ENCODE data around the gene HHATL. TPM values are rescaled to one million over a fixed set of nuclear protein-coding genes. Genes with fewer than 3 reads are reported as not detected.

HHATL gene
- total RNA-seq, 1 donor from 2014 or later, result not detected

DNA sequence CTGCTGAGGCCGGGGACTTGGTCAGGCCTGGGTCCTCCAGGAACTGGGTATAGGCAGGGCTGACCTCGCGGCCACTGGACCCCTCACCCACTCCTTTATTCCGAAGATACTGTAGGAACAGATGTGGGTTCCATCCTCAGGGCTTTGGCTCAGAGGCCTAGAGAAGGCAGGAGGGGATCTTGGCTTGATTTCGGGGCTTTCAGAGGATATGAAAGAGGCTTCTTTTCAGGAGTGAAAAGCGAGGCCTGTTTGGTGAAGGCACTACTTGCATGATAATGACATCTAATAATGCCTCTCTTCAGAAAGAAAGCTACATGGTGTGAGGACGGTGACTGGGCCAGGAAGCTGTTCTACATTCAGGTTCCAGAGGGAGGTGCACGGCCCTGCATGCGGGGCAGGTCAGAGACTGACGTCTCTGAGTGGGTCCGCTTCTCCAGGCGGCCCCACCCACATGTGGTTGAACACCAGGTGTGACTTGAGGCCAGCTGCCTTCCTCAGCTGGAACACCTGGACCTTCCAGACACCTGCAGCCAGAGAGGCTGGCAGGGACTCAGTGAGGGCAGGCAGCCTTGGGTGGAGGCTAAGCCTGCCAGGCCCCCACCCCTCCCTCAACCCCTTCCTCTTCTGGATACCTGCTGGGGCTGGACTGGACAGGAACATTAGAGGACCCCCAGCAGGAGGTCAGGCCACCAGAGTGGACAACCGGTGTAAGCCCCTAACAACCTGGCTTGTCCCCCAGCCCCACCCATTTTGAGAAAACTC lies 31.1 kb upstream of the HHATL start:
- no peak for DNase-seq (ENCODE audit: low spot score)
- H3K4me1 Mint-ChIP-seq (ENCODE audit: low read depth), result no peaks in the 10 kb centered on the region
- no peak overlapping the region for H3K4me3 Mint-ChIP-seq (ENCODE audit: unreplicated experiment)
- no peak overlapping the region for H3K27ac Mint-ChIP-seq (ENCODE audit: unreplicated experiment)
- H3K27me3 Mint-ChIP-seq (ENCODE audit: low read depth), result peaks cover 6% of the 10 kb centered on the region
- no peaks in the 10 kb centered on the region for H3K36me3 Mint-ChIP-seq (ENCODE audit: low read depth)
- TF ChIP-seq, protein P1, sequence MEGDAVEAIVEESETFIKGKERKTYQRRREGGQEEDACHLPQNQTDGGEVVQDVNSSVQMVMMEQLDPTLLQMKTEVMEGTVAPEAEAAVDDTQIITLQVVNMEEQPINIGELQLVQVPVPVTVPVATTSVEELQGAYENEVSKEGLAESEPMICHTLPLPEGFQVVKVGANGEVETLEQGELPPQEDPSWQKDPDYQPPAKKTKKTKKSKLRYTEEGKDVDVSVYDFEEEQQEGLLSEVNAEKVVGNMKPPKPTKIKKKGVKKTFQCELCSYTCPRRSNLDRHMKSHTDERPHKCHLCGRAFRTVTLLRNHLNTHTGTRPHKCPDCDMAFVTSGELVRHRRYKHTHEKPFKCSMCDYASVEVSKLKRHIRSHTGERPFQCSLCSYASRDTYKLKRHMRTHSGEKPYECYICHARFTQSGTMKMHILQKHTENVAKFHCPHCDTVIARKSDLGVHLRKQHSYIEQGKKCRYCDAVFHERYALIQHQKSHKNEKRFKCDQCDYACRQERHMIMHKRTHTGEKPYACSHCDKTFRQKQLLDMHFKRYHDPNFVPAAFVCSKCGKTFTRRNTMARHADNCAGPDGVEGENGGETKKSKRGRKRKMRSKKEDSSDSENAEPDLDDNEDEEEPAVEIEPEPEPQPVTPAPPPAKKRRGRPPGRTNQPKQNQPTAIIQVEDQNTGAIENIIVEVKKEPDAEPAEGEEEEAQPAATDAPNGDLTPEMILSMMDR (IDR thresholded peaks at IDR 0.05), result no peak
- peaks cover 9% of the 10 kb centered on the region for H3K9me3 Mint-ChIP-seq (ENCODE audit: low read depth)

DNA sequence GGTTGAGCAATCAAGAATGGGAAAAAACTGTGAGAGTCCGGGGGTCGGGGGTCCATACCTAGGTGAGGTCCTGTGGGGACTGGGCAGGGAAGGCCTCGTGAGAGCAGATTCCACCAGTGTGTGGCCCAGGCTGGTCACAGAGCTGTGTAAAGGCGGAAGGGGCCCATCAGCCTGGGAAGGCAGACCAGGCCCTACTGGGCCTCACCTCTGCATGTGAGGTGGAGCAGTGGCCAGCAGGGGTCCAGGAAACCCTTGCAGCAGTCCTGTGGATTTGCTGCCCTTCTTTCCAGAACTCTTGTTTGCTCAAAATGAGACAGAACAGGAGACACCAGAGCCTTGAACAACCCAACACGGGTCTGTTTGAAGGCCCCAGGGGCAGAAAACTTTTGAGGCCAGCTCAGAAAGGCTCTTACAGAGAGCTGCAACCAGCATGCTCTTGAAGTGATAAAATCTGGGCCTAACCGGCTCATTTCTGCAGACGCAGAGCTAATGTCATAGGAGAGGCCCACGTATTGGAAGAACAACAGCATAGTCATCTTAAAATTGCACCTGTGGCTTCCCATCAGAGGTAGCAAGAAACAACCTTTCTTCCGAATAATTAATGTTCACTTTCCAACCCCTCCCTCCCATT lies 30.3 kb upstream of the HHATL start:
- no peak overlapping the region for H3K4me3 Mint-ChIP-seq (ENCODE audit: unreplicated experiment)

DNA sequence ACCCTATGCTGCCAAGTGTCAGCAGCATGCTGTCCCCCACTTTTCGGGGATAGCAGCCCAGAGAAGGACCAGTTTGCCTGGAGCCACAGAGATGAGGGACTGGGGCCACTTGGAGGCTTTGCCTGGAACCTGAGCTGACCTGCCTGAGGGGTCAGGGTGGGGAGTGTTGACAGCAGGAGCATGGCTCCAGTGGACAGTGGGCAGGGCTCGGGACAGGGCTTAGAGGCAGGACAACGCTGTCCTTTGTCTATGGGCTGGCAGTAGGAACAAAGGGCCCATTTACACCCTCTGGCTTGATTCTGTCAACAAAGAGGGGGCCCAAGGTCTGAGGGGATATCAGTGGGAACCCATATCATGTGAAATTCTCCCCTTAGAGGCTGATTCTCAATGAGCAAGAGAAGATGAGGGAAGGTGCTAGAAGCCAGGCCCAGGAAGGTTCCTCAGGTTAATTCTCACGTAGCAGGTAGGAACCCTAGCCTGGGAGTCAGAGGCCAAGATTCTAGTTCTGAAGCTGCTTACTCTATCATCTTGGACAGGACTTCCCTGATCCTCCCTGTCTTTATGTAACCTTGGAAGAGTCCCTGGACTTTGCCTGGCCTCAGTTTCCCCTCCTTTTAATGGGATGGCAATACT lies 29.7 kb upstream of the HHATL start:
- Mint-ChIP-seq H3K27me3 (ENCODE audit: low read depth) (peaks cover 9% of the 10 kb centered on the region), H3K36me3 (ENCODE audit: low read depth) (peaks cover 2% of the 10 kb centered on the region), H3K9me3 (ENCODE audit: low read depth) (peaks cover 4% of the 10 kb centered on the region), H3K4me1 (ENCODE audit: low read depth) (no peaks in the 10 kb centered on the region), H3K4me3 (ENCODE audit: unreplicated experiment) (no peak overlapping the region), H3K27ac (ENCODE audit: unreplicated experiment) (no peak overlapping the region)
- TF ChIP-seq, protein P1 (IDR thresholded peaks at IDR 0.05), result no peak
- no peak for DNase-seq (ENCODE audit: low spot score)

More for the DNA sequence above, 30.3 kb upstream of the HHATL start:
- Mint-ChIP-seq H3K9me3 (ENCODE audit: low read depth) (peaks cover 4% of the 10 kb centered on the region), H3K27me3 (ENCODE audit: low read depth) (peaks cover 6% of the 10 kb centered on the region), H3K4me1 (ENCODE audit: low read depth) (no peaks in the 10 kb centered on the region), H3K36me3 (ENCODE audit: low read depth) (peaks cover 2% of the 10 kb centered on the region), H3K27ac (ENCODE audit: unreplicated experiment) (no peak overlapping the region)
- no peak for DNase-seq (ENCODE audit: low spot score)
- TF ChIP-seq, protein P1 (IDR thresholded peaks at IDR 0.05), result no peak

DNA sequence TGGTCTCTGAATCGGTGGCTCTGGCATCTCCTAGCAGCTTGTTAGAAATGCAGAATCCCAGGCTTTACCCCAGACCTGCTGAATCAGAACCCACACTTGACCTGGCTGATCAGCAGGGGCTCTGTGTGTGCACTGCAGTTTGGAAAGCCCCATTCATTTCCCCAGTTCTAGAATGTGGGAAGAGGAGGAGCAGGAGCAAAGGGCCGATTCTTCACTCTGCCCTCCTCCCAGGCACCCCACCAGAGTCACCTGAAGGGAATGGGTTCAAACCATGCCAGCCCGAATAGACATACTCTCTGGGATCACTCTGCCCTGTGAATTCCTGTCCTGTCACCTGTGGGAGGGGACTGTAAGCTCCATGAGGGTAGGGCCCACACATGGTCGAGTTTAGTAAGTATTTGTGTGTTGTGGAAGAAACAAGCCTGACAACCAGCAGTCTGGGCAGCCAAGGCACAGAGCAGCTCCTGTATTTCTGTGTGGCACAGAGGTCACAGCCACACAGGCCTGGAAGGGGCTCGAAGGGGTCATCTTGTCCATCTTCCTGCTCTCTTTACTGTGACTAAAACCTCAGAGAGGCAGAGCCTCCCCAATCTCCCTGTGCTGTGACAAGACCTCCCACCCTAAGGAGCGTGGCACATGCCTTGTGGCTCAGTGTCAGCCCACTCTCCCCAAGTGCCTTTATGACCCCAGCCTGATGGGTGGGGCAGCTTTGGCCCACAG lies 29.0 kb upstream of the HHATL start:
- TF ChIP-seq, protein P1 (IDR thresholded peaks at IDR 0.05), result no peak
- Mint-ChIP-seq H3K27ac (ENCODE audit: unreplicated experiment) (no peak overlapping the region), H3K9me3 (ENCODE audit: low read depth) (peaks cover 4% of the 10 kb centered on the region), H3K4me1 (ENCODE audit: low read depth) (no peaks in the 10 kb centered on the region), H3K27me3 (ENCODE audit: low read depth) (peaks cover 9% of the 10 kb centered on the region), H3K4me3 (ENCODE audit: unreplicated experiment) (no peak overlapping the region), H3K36me3 (ENCODE audit: low read depth) (peaks cover 2% of the 10 kb centered on the region)
- DNase-seq (ENCODE audit: low spot score), result no peak
